ENCODE results near the gene KRTAP4-8.
"Not testable (repeated sequence)": the region's sequence is repeated elsewhere in the genome, so short reads cannot be mapped to it uniquely, and the experiment has no call there.

The KRTAP4-8 gene

DNA sequence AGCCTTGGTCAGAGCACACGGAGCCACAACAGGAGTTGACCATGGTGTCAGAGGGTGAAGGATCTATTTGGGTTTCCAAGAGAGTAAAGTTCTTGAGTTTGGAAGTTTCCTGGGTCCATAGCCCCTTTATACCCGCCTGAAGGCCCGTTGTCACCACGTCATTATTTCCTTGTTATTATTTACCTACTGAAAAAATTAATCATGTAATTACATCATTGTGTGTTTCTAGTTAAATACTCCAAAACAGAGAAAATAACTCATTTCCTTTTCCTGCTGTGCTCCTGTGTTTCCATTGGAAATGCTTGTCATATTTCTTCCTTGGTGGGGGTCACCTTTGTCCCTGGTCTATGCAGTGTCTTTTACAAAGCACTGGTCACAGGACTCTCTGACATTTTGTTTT is at the start of gene KRTAP4-8:
Gene KRTAP4-8, minus strand, starts transcription at position 101 of the 400 bp plus-strand sequence. Its CDS starts 58 bp downstream, at position 43.
- DNase-seq: no peak

DNA sequence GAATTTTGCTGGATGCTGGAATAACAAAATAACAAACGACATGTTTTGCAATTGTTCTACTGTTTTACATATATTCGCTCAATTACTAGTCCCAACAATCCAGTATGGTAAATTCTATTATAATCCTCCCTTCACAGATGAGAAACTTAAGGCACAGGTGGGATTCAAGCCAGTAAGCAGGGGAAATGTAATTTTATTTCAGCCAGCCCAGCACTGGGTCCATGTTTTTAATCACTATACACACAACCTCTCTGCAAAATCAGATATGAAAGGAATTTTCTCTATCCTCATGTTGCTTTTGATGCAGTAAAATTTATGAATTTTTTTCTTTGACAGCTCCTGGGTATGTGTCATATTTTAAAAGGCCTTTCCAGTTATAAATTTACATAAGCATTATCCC is 47.3 kb upstream of the KRTAP4-8 start:
- DNase-seq: no peak

GRCh38 chr17:41144846-41145245 is 46.9 kb upstream of the KRTAP4-8 start:
- DNase-seq: no peak

- DNase-seq: no peak
Measured at GRCh38 chr17:41141361-41141760, 43.4 kb upstream of the KRTAP4-8 start.

DNA sequence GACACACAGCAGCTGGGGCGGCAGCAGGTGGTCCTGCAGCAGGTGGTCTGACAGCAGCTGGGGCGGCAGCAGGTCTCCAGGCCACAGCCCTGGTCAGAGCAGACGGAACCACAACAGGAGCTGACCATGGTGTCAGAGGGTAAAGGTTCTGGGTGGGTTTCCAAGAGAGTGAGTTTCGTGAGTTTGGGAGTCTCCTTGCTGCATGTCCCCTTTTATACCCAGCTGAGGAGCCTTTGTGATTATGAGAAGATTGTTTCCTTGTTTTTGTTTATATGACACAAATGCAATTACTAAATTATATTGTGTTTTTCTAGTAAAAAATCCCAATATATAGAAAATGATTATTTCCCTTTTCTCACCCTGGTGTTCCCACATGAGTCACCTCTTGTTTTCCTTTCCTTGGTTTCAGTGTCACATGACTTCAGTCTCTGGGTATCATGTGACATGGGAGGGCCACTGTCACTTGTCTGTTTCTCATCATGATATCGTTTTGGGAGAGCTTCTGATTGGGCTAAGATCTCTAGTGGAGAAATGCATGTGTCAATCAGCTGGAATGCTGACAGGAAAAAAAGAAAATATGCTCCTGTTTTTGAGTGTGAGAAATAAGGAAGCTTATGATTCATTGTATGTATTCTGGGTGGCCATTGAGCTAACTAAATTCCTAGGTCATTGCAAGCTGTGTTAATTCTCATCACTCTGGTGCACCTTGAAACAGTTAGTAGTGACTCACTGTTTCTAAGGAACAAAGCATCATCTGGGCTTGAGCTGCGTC is 42.6 kb upstream of the KRTAP4-8 start, which contains the start of gene KRTAP4-6:
Gene KRTAP4-6, minus strand, starts transcription at position 185 of the 772 bp plus-strand sequence. Its CDS starts 57 bp downstream, at position 128.
- DNase-seq: no peak

GRCh38 chr17:41139865-41140264 is 41.9 kb upstream of the KRTAP4-8 start:
- DNase-seq: not testable (repeated sequence)

GRCh38 chr17:41133880-41134735 is 36.2 kb upstream of the KRTAP4-8 start:
- DNase-seq: no peak

DNA sequence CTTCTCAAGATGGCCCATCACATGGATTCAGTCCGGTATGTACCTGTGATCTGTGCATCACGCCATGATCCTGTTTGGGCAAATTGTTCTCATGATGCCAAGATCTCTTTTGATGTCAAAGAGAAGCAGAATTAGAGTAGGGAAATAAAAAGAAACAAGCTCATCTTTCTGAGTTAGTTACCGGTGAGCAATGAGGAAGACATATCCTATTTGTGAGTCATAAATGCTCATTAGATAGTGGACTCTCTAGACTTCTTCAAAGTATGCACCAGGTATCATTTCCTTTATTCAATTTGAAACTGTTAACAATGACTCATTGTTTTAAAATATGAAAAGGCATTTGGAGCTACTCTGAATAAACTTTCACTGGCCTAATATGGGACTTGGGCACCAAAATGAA is 34.0 kb upstream of the KRTAP4-8 start:
- no peak for DNase-seq

DNA sequence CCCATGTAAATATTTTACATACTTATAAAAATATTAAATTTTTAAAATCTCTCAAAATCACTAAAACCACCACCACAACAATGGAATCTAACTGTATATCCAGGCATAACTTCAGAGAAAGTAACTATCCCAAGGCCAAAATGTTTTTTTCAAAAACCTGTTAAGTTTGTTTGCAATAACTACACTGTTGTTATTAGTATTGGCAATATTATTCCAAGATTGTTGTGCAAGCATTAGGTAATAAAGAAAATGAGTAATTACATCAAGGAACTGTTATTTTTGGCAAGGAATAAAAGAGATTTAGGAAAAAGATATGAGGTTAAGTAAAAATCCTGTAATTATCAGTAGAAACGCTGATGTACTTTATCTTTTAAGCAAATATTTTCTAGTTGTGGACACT is 29.4 kb upstream of the KRTAP4-8 start:
- DNase-seq: no peak

DNA sequence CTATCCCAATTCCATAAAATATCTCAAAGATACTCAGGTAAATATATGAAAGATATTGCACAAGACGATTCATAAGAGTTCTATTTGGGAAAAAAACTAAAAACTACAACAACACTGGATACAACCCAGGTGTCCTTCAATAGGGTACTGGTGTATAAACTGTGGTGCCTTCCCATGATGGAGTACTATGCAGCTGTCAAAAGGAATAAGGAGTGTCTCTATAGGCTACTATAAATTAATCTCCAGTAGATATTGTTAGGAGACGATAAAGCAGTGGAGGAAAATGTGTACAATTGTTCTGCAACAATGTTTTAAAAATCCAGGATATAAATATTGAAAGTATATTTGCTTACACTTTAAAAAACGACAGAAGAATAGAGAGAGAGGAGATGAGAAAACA is 28.5 kb upstream of the KRTAP4-8 start:
- no peak for DNase-seq

DNA sequence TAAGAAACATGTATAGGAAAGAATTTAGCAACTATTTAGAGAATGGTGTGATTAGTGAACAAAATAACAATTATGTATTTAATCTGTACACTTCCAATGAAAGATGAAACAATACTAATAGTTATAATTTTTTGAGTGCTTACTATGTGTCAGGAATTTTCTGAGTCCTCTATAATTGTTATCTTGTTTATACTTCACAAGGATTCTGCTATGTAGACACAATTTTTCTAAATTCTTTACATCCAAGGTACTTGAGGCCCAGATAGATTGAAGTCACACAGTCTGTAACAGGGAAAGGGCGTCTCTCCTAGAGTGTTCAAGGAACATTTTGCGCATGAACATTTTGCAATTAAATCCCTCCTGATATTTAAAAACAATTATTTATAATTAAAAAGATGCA is 27.1 kb upstream of the KRTAP4-8 start:
- DNase-seq: no peak

GRCh38 chr17:41123991-41124371 is 26.0 kb upstream of the KRTAP4-8 start, which contains the start of gene KRTAP4-12:
KRTAP4-12 (minus strand) TSS chr17:41124182; CDS start chr17:41124122, 60 bp downstream.
- DNase-seq: not testable (repeated sequence)

DNA sequence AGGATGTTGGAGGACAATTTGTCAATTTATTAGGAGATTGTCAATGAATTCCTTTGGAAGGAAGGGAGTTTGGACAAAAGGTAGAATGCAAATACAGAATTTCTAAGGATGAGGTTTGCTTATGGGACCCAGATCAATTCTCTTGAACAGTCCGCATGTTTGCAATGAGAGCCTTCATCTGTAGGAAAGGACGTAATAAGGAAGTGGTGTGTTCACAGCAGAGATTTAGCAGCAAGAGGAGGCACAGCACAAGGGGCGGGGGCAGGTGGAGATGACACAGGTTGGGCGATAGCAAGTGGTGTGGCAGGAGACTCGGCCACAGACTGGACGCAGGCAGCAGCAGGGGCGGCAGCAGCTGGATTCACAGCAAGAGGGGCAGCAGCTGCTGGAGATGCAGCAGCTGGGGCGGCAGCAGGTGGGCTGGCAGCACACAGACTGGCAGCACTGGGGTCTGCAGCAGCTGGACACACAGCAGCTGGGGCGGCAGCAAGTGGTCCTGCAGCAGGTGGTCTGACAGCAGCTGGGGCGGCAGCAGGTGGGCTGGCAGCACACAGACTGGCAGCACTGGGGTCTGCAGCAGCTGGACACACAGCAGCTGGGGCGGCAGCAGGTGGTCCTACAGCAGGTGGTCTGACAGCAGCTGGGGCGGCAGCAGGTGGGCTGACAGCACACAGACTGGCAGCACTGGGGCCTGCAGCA is 25.5 kb upstream of the KRTAP4-8 start:
- DNase-seq: not testable (repeated sequence)

DNA sequence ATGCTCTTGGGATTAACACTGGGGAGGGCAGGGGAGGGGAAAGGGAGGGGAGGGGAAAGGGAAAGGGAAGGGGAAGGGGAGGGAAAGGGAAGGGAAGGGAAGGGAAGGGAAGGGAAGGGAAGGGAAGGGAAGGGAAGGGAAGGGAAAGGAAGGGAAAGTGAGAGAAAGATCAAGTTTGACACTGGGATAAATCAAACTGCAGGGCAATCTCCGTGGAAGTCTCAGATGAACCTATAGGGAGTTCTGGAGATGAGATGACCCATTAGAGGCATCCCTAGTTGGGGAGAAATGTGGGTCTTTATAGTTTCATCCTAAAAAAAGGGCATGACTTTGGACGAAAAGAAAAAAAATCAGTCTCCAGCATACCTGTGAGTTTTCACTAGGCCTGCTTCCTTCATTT is 23.8 kb upstream of the KRTAP4-8 start:
- no peak for DNase-seq

GRCh38 chr17:41119696-41120690 is 22.1 kb upstream of the KRTAP4-8 start:
- peak; percentile 76 to 78 for DNase-seq

GRCh38 chr17:41118721-41119120 is 20.8 kb upstream of the KRTAP4-8 start:
- no peak for DNase-seq

DNA sequence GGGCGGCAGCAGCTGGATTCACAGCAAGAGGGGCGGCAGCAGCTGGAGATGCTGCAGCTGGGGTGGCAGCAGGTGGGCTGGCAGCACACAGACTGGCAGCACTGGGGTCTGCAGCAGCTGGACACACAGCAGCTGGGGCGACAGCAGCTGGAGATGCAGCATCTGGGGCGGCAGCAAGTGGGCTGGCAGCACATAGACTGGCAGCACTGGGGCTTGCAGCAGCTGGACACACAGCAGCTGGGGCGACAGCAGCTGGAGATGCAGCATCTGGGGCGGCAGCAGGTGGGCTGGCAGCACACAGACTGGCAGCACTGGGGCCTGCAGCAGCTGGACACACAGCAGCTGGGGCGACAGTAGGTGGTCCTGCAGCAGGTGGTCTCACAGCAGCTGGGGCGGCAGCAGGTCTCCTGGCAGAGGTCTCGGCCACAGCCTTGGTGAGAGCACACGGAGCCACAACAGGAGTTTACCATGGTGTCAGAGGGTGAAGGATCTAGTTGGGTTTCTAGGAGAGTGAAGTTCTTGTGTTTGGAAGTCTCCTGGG is 20.0 kb upstream of the KRTAP4-8 start, which contains the start of gene KRTAP4-11:
Gene KRTAP4-11, minus strand, starts transcription at position 528 of the 541 bp plus-strand sequence. Its CDS starts 58 bp downstream, at position 470.
- DNase-seq: not testable (repeated sequence)

DNA sequence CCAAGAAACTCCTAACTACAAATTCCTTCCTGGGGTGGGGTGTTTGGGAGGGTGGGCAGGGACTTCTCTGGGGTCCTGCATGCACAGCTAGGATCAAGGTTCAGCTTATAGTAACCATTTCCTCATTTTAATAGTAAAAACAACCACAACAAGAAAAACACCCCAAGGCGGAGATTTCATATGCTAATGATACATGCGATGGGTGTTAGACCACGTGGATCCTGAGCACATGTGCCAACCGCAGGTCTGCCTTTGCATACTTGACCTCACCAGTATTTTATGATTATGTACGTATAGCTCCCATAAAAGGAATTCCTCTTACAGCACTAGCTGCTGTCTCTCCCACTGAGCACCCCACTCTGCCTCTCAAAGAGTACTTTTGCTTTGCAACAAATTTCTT is 18.4 kb upstream of the KRTAP4-8 start:
- DNase-seq: no peak

GRCh38 chr17:41111151-41111885 is 13.4 kb upstream of the KRTAP4-8 start:
- no peak for DNase-seq

DNA sequence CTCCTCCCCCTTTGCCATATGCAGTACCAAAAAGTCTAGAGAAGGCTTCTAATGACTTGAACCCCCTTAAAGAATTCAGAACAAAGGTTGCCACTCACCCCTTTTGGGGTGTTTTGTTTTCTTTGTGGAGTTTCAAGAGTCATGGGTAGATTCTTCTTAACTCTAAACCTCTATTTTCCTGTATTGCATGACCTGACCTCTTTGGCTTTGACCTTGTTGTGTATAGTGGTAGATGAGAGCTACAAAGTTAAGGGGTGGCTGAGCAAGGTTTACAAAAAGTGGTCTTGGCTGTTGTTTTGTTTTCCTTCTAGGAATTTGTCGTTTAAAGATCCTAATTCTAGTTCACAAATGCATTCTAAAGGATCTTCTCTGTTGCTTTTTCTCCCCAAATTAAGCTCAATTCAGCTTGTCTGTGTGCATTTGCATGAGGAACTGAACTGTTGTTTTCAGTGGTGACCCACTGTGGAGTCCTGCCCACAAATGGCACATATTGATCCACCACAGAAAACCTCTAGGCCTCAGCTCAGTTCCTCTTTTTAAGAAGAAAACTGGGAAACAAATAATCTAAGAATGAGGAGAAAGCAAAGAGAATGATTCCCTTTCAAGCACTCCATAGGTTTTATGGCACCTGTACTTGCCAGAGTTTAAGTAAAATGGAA is 10.9 kb upstream of the KRTAP4-8 start:
- not testable (repeated sequence) for DNase-seq

Data from AML-193 (cell line).